Measurements from ENCODE around the gene CEP120.

The CEP120 gene

GRCh38 chr5:123300266-123300665 lies 122.9 kb downstream of the CEP120 start:
- Histone ChIP-seq H3K9ac (no peak overlapping the region), H4K20me1 (no peaks in the 10 kb centered on the region), H3K9me3 (replicated peaks in 1 of 11) (peaks cover 7 to 16% (median 13%) of the 10 kb centered on the region in 11 experiments; a peak in 15 of 22 replicates), H3K36me3 (no peaks in the 10 kb centered on the region), H3K27me3 (no peaks in the 10 kb centered on the region), H3K4me2 (no peak overlapping the region), H3K27ac (no peak overlapping the region), H3K4me1 (no peaks in the 10 kb centered on the region), H3K4me3 (no peak overlapping the region)
- no peak for TF ChIP-seq Cebpa-rat (IDR thresholded peaks at IDR 0.05)

- no peaks in the 10 kb centered on the region for H4K20me1 ChIP-seq
- H3K9ac ChIP-seq, result no peak overlapping the region
- H3K36me3 ChIP-seq, result no peaks in the 10 kb centered on the region
- no peak overlapping the region for H3K27ac ChIP-seq
- no peak overlapping the region for H3K4me2 ChIP-seq
- no peaks in the 10 kb centered on the region for H3K4me1 ChIP-seq
- no peaks in the 10 kb centered on the region for H3K27me3 ChIP-seq
- no peak for TF ChIP-seq Cebpa-rat (IDR thresholded peaks at IDR 0.05)
- H3K9me3 ChIP-seq (replicated peaks in 1 of 11), result peaks cover 7 to 16% (median 13%) of the 10 kb centered on the region in 11 experiments; a peak in 15 of 22 replicates
- no peak overlapping the region for H3K4me3 ChIP-seq
Measured at GRCh38 chr5:123299136-123299535, 124.1 kb downstream of the CEP120 start.

- H3K9ac ChIP-seq, result no peak overlapping the region
- no peaks in the 10 kb centered on the region for H3K36me3 ChIP-seq
- no peaks in the 10 kb centered on the region for H4K20me1 ChIP-seq
- H3K9me3 ChIP-seq (replicated peaks in 1 of 11), result peaks cover 7 to 16% (median 13%) of the 10 kb centered on the region in 11 experiments; a peak in 15 of 22 replicates
- no peak for TF ChIP-seq Cebpa-rat (IDR thresholded peaks at IDR 0.05)
- H3K27me3 ChIP-seq, result no peaks in the 10 kb centered on the region
- no peaks in the 10 kb centered on the region for H3K4me1 ChIP-seq
- H3K4me3 ChIP-seq, result no peak overlapping the region
- H3K4me2 ChIP-seq, result no peak overlapping the region
- no peak overlapping the region for H3K27ac ChIP-seq
Measured at GRCh38 chr5:123298335-123299030, 124.7 kb downstream of the CEP120 start.

GRCh38 chr5:123297866-123298265 lies 125.3 kb downstream of the CEP120 start:
- Histone ChIP-seq H3K36me3 (no peaks in the 10 kb centered on the region), H3K9ac (no peak overlapping the region), H3K4me3 (no peak overlapping the region), H3K27ac (no peak overlapping the region), H3K27me3 (no peaks in the 10 kb centered on the region), H3K4me1 (no peaks in the 10 kb centered on the region), H3K4me2 (no peak overlapping the region), H3K9me3 (replicated peaks in 1 of 11) (peaks cover 7 to 16% (median 13%) of the 10 kb centered on the region in 11 experiments; a peak in 15 of 22 replicates), H4K20me1 (no peaks in the 10 kb centered on the region)
- no peak for TF ChIP-seq Cebpa-rat (IDR thresholded peaks at IDR 0.05)

GRCh38 chr5:123297198-123297831 lies 125.9 kb downstream of the CEP120 start:
- no peaks in the 10 kb centered on the region for H3K27me3 ChIP-seq
- H3K9ac ChIP-seq, result no peak overlapping the region
- peaks cover 7 to 16% (median 13%) of the 10 kb centered on the region in 11 experiments; a peak in 15 of 22 replicates for H3K9me3 ChIP-seq (replicated peaks in 1 of 11)
- H3K27ac ChIP-seq, result no peak overlapping the region
- no peaks in the 10 kb centered on the region for H3K36me3 ChIP-seq
- no peaks in the 10 kb centered on the region for H4K20me1 ChIP-seq
- H3K4me3 ChIP-seq, result no peak overlapping the region
- TF ChIP-seq Cebpa-rat (IDR thresholded peaks at IDR 0.05), result no peak
- no peaks in the 10 kb centered on the region for H3K4me1 ChIP-seq
- H3K4me2 ChIP-seq, result no peak overlapping the region

Data from BLaER1 treated with 17β-estradiol and CSF1 and Interleukin-3, amounts not matched to agents 10 nM and 100 nM (cell line).